ENCODE measurements around the gene ZHX3.
"Not testable (repeated sequence)": the region's sequence is repeated elsewhere in the genome, so short reads cannot be mapped to it uniquely, and the experiment has no call there.

The ZHX3 gene

GRCh38 chr20:41331731-41332130 lies 14.2 kb upstream of the ZHX3 start:
- no peak for DNase-seq

- no peak for DNase-seq
Measured at GRCh38 chr20:41330941-41331340, 13.4 kb upstream of the ZHX3 start.

GRCh38 chr20:41330343-41330720 lies 12.8 kb upstream of the ZHX3 start:
- DNase-seq = no peak

- DNase-seq = peak; percentile 66 to 77
Measured at GRCh38 chr20:41329435-41330342, 12.2 kb upstream of the ZHX3 start.

GRCh38 chr20:41327178-41327577 lies 9.6 kb upstream of the ZHX3 start:
- DNase-seq = no peak

GRCh38 chr20:41320976-41321375 lies 3.4 kb upstream of the ZHX3 start:
- DNase-seq = no peak

GRCh38 chr20:41320441-41320840 lies 2.9 kb upstream of the ZHX3 start:
- no peak for DNase-seq

GRCh38 chr20:41318271-41318649 lies 729 bp upstream of the ZHX3 start:
- DNase-seq = no peak

GRCh38 chr20:41316602-41317545 lies 657 bp downstream of the ZHX3 start:
- peak; percentile 87 to 88 for DNase-seq

- DNase-seq = no peak
Measured at GRCh38 chr20:41316051-41316450, 1.5 kb downstream of the ZHX3 start.

- DNase-seq = no peak
Measured at GRCh38 chr20:41314386-41314785, 3.1 kb downstream of the ZHX3 start.

GRCh38 chr20:41312009-41312408 lies 5.5 kb downstream of the ZHX3 start:
- DNase-seq = not testable (repeated sequence)

- no peak for DNase-seq
Measured at GRCh38 chr20:41309817-41310216, 7.7 kb downstream of the ZHX3 start.

- no peak for DNase-seq
Measured at GRCh38 chr20:41308726-41309413, 8.7 kb downstream of the ZHX3 start.

- no peak for DNase-seq
Measured at GRCh38 chr20:41308290-41308711, 9.2 kb downstream of the ZHX3 start.

- no peak for DNase-seq
Measured at GRCh38 chr20:41307021-41307420, 10.5 kb downstream of the ZHX3 start.

GRCh38 chr20:41306061-41306727 lies 11.3 kb downstream of the ZHX3 start:
- no peak for DNase-seq

GRCh38 chr20:41304424-41305079 lies 13.0 kb downstream of the ZHX3 start:
- DNase-seq = no peak

GRCh38 chr20:41304002-41304401 lies 13.5 kb downstream of the ZHX3 start:
- no peak for DNase-seq

- no peak for DNase-seq
Measured at GRCh38 chr20:41300886-41301285, 16.6 kb downstream of the ZHX3 start.

GRCh38 chr20:41300383-41300782 lies 17.1 kb downstream of the ZHX3 start:
- no peak for DNase-seq

- DNase-seq = no peak
Measured at GRCh38 chr20:41299899-41300298, 17.6 kb downstream of the ZHX3 start.
